MM.1S (cell line): ENCODE data around the gene TMEM63B.

Experiments used
- DNase-seq: peaks from one replicate; pipeline ENCODE4 v3.0.0-alpha.2; 2015
- H2AFZ ChIP-seq: fragments of 300-600 bp; sonication (generic); 2 replicates; pipeline ENCODE4 v1.6.0; 2016; ENCODE audit warnings: antibody characterized with exemption, low read length
- H3F3A ChIP-seq: fragments of 300-600 bp; sonication (generic); 2 replicates; pipeline ENCODE4 v1.6.1; 2016; ENCODE audit warnings: mild to moderate bottlenecking, antibody characterized with exemption, low read length, moderate library complexity, mixed read lengths; ENCODE audit not compliant: insufficient read depth
- H3K27ac ChIP-seq: fragments of 300-600 bp; sonication (generic); 2 replicates; pipeline ENCODE4 v1.5.1; 2016; ENCODE audit warnings: mild to moderate bottlenecking, low read length
- H3K27me3 ChIP-seq: fragments of 300-600 bp; sonication (generic); replicated peaks from 2 replicates; pipeline ENCODE4 v1.6.0; 2016; ENCODE audit warnings: low read length; ENCODE audit not compliant: insufficient read depth
- H3K36me3 ChIP-seq: fragments of 300-600 bp; sonication (generic); replicated peaks from 2 replicates; pipeline ENCODE4 v1.6.1; 2016; ENCODE audit warnings: mild to moderate bottlenecking, low read length, mixed read lengths; ENCODE audit not compliant: insufficient read depth
- H3K4me1 ChIP-seq: fragments of 300-600 bp; sonication (generic); 2 replicates; pipeline ENCODE4 v1.6.1; 2016; ENCODE audit warnings: low read length, mixed read lengths
- H3K4me2 ChIP-seq: fragments of 300-600 bp; sonication (generic); 2 replicates; pipeline ENCODE4 v1.6.0; 2016; ENCODE audit warnings: low read depth, low read length
- H3K4me3 ChIP-seq: fragments of 300-600 bp; sonication (generic); 2 replicates; pipeline ENCODE4 v1.5.1; 2016; ENCODE audit warnings: low read length, mixed read lengths
- H3K79me2 ChIP-seq: fragments of 300-600 bp; sonication (generic); 2 replicates; pipeline ENCODE4 v1.6.1; 2016; ENCODE audit warnings: mixed run types, low read length, mixed read lengths
- H3K9ac ChIP-seq: fragments of 300-600 bp; sonication (generic); 2 replicates; pipeline ENCODE4 v1.6.1; 2016; ENCODE audit warnings: low read length, mixed read lengths
- H3K9me2 ChIP-seq: fragments of 300-600 bp; sonication (generic); replicated peaks from 2 replicates; pipeline ENCODE4 v1.6.1; 2016; ENCODE audit warnings: mild to moderate bottlenecking, low read length, mixed read lengths; ENCODE audit not compliant: insufficient read depth
- H3K9me3 ChIP-seq: fragments of 300-600 bp; sonication (generic); replicated peaks from 2 replicates; pipeline ENCODE4 v1.6.1; 2016; ENCODE audit warnings: mild to moderate bottlenecking, low read length, mixed read lengths; ENCODE audit not compliant: insufficient read depth
- H4K20me1 ChIP-seq: fragments of 300-600 bp; sonication (generic); 2 replicates; pipeline ENCODE4 v1.6.1; 2016; ENCODE audit warnings: mild to moderate bottlenecking, low read length, moderate library complexity, mixed read lengths; ENCODE audit not compliant: insufficient read depth
- EZH2 ChIP-seq: fragments of 300-600 bp; sonication (generic); optimal IDR thresholded peaks from 2 replicates; pipeline ENCODE3; 2017; ENCODE audit warnings: low read depth, mild to moderate bottlenecking, antibody characterized with exemption, low read length, mixed read lengths
- EZH2phosphoT487 ChIP-seq: fragments of 300-600 bp; sonication (generic); IDR thresholded peaks from 2 replicates; pipeline ENCODE4 v1.6.1; 2018; ENCODE audit warnings: antibody characterized with exemption, low read length
- TF ChIP-seq, protein P1 (sequence below): fragments of 300-600 bp; sonication (generic); IDR thresholded peaks from 2 replicates; pipeline ENCODE4 v1.5.1; 2016; ENCODE audit warnings: antibody characterized with exemption, low read length, mixed read lengths

The TMEM63B gene

DNA sequence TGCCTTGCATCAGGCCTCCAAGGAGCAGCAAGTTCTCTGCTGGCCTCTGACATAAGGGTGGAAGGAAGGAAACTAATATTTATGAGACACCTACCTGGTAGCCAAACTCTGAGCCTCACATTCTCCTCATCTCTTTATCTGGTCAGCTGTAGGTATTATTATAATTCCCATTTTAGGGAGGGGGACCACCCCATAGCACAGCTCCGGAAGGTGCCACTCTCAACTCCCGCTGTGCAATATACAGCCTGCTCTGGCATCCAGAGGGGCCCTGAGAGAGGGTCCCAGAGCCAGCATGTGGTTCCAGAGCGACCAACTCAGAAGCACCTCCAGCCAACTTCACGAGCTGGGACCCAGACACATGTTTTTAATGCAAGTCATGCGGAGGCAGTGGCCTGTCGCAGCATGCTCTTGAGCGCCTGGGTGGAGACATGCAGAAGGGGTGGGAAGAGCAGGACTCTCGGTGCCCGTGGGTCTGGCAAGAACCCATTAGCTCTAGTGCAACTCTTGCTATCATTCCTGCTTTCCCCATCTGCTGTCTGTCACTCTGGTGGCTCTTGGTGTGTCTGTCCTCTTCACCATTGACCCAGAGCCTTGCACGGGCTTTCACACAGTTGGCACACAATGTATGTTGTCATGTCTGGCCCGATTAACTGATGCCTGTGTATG, 74.4 kb downstream of the TMEM63B start:
- DNase-seq, result no peak
- Histone ChIP-seq H3K27ac (no peak overlapping the region), H3F3A (no peaks in the 10 kb centered on the region), H3K4me1 (no peaks in the 10 kb centered on the region), H3K9me2 (no peaks in the 10 kb centered on the region), H2AFZ (no peak overlapping the region), H3K4me2 (no peak overlapping the region), H3K4me3 (no peak overlapping the region), H3K79me2 (no peaks in the 10 kb centered on the region), H3K27me3 (no peaks in the 10 kb centered on the region), H4K20me1 (no peaks in the 10 kb centered on the region), H3K9me3 (no peaks in the 10 kb centered on the region), H3K9ac (no peak overlapping the region), H3K36me3 (no peaks in the 10 kb centered on the region)
- no peak for TF ChIP-seq EZH2
- TF ChIP-seq EZH2phosphoT487, result no peak
- TF ChIP-seq, protein P1, sequence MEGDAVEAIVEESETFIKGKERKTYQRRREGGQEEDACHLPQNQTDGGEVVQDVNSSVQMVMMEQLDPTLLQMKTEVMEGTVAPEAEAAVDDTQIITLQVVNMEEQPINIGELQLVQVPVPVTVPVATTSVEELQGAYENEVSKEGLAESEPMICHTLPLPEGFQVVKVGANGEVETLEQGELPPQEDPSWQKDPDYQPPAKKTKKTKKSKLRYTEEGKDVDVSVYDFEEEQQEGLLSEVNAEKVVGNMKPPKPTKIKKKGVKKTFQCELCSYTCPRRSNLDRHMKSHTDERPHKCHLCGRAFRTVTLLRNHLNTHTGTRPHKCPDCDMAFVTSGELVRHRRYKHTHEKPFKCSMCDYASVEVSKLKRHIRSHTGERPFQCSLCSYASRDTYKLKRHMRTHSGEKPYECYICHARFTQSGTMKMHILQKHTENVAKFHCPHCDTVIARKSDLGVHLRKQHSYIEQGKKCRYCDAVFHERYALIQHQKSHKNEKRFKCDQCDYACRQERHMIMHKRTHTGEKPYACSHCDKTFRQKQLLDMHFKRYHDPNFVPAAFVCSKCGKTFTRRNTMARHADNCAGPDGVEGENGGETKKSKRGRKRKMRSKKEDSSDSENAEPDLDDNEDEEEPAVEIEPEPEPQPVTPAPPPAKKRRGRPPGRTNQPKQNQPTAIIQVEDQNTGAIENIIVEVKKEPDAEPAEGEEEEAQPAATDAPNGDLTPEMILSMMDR, result no peak

DNA sequence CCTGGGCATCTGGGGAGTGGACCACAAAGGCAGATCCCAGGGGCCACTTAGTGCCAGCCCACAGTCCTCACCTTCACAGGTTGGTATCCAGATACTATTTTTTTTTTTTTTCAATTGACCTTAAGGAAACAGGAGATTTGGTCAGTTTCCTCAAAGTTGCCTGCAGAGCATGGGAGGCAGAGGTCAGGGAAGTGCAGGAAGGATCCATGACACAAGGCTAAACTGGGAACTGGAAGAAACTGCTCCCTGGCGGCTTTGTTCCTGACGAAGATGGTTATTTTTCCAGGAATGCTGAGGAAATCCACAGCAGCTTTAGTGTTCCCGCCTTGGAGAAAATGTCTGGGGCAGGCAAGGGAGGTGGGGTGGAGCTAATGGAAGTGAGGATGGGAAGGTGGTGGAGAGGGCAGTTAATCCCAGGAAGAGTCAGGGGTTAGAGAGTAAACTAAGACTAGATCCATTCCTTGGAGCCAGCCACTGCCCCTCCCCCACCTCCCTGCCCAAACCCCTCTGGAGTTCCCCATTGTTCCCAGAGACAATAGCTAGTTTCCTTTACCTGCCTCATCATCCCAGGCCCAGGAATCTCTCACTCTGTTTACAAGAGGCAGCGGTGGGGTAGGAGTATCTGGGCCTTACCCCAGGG, 75.1 kb downstream of the TMEM63B start:
- no peak for DNase-seq
- Histone ChIP-seq H3K27me3 (no peaks in the 10 kb centered on the region), H4K20me1 (no peaks in the 10 kb centered on the region), H3K79me2 (no peaks in the 10 kb centered on the region), H2AFZ (no peak overlapping the region), H3K4me2 (no peak overlapping the region), H3K36me3 (no peaks in the 10 kb centered on the region), H3K9me3 (no peaks in the 10 kb centered on the region), H3K27ac (no peak overlapping the region), H3F3A (no peaks in the 10 kb centered on the region), H3K4me1 (no peaks in the 10 kb centered on the region), H3K9me2 (no peaks in the 10 kb centered on the region), H3K9ac (no peak overlapping the region), H3K4me3 (no peak overlapping the region)
- no peak for TF ChIP-seq EZH2
- no peak for TF ChIP-seq EZH2phosphoT487
- TF ChIP-seq, protein P1, result no peak

DNA sequence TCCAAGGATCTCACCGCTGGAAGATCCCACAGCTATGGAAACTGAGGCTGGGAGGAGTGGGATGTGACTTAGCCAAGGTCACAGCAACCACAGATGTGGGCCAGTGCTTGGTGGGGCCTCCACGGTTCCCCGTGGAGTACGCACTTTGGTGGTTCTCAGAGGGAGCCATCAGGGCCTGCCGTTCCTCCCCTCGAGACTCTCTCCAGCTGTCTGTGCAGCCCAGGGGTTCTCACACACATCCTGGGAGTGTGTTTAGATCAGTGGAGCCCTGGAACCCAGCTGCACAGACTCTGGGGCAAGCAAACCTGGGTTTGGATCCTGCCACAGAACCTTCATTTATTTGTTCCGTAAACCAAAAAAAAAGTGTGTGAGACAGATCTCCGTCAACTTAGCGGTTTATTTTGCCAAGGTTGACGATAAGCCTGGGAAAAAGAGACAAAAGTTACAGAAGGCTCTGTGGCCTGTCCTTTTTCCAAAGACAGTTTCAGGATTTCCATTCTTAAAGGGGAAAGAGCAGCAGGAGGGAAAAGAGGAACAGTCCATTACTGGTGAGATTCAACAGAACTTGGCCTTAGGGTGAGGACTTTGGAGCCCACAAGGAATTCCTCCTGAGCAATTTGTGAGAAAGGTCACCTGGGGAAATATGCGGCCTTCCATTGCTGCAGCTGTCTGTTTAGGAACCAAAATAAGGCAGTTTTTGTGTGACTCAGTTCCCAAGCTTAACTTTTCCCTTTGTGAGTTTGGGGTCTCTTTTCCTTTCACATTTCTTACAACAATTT, 75.8 kb downstream of the TMEM63B start:
- Histone ChIP-seq H3K27ac (no peak overlapping the region), H3K9me3 (no peaks in the 10 kb centered on the region), H3K4me3 (no peak overlapping the region), H3K4me1 (no peaks in the 10 kb centered on the region), H3K9ac (no peak overlapping the region), H3K79me2 (no peaks in the 10 kb centered on the region), H3K9me2 (no peaks in the 10 kb centered on the region), H4K20me1 (no peaks in the 10 kb centered on the region), H3K4me2 (no peak overlapping the region), H3K27me3 (no peaks in the 10 kb centered on the region), H3K36me3 (no peaks in the 10 kb centered on the region), H2AFZ (no peak overlapping the region), H3F3A (no peaks in the 10 kb centered on the region)
- no peak for DNase-seq
- TF ChIP-seq EZH2phosphoT487 (no peak), EZH2 (no peak)
- TF ChIP-seq, protein P1, result no peak
